Keratinocyte (primary cell): ENCODE measurements around the gene GNG13. TPM values are rescaled to one million over a fixed set of nuclear protein-coding genes. Genes with fewer than 3 reads are reported as not detected.
A peak's percentile ranks its signal among the peaks of the same experiment; 100 is the strongest.

Experiments
- DNase-seq: peaks from one replicate; pipeline ENCODE4 v3.0.0-alpha.2; 2011; ENCODE audit warnings: low read depth, missing footprints, low spot score
- FAIRE-seq: peaks from 2 replicates; lab custom pipeline; 2011; peaks lifted over from hg19 to GRCh38; lab: Jason Lieb, UNC
- H2AFZ ChIP-seq: 2 replicates; pipeline ENCODE4 v1.6.0; 2012; ENCODE audit warnings: low read length, control low read depth, inconsistent platforms; ENCODE audit not compliant: control insufficient read depth
- H3K27ac ChIP-seq: 2 replicates; pipeline ENCODE4 v1.5.1; 2011; ENCODE audit warnings: low read length; ENCODE audit not compliant: control insufficient read depth, insufficient read depth
- H3K27me3 ChIP-seq: 3 replicates; pipeline ENCODE4 v1.6.0; 2011; ENCODE audit warnings: low read length; ENCODE audit not compliant: control insufficient read depth, insufficient read depth; ENCODE audit errors: extremely low read depth
- H3K36me3 ChIP-seq, 2 experiments: 2 replicates in 1 of 2; 3 replicates in 1 of 2; pipeline ENCODE4 v1.5.1; 2011; ENCODE audit warnings: low read length in 2 of 2, mild to moderate bottlenecking in 1 of 2; ENCODE audit not compliant: control insufficient read depth in 2 of 2, insufficient read depth in 2 of 2; ENCODE audit errors: extremely low read depth in 1 of 2
- H3K4me1 ChIP-seq: 3 replicates; pipeline ENCODE4 v1.5.1; 2011; ENCODE audit warnings: low read length; ENCODE audit not compliant: control insufficient read depth, insufficient read depth; ENCODE audit errors: extremely low read depth
- H3K4me2 ChIP-seq: 3 replicates; pipeline ENCODE4 v1.6.0; 2011; ENCODE audit warnings: low read depth, low read length; ENCODE audit not compliant: control insufficient read depth, insufficient read depth; ENCODE audit errors: extremely low read depth
- H3K4me3 ChIP-seq, 3 experiments: fragments of 200-600 bp in 1 of 3; sonication (generic) in 1 of 3; 2 replicates in 2 of 3; 3 replicates in 1 of 3; pipeline ENCODE4 v1.5.1; 2011 to 2016; ENCODE audit warnings: low read length in 3 of 3, mild to moderate bottlenecking in 3 of 3, control low read depth in 2 of 3, inconsistent platforms in 1 of 3, low read depth in 1 of 3, mixed read lengths in 1 of 3, mixed run types in 1 of 3, moderate library complexity in 1 of 3; ENCODE audit not compliant: control insufficient read depth in 2 of 3, insufficient read depth in 2 of 3; ENCODE audit errors: extremely low read depth in 1 of 3
- H3K79me2 ChIP-seq: 2 replicates; pipeline ENCODE4 v1.6.0; 2012; ENCODE audit warnings: low read length; ENCODE audit not compliant: control insufficient read depth, insufficient read depth
- H3K9ac ChIP-seq: 3 replicates; pipeline ENCODE4 v1.6.0; 2011; ENCODE audit warnings: low read length; ENCODE audit not compliant: control insufficient read depth, insufficient read depth; ENCODE audit errors: extremely low read depth
- H3K9me1 ChIP-seq: 3 replicates; pipeline ENCODE4 v1.6.0; 2011; ENCODE audit warnings: low read length; ENCODE audit not compliant: control insufficient read depth, insufficient read depth; ENCODE audit errors: extremely low read depth
- H3K9me3 ChIP-seq: 2 replicates; pipeline ENCODE4 v1.5.1; 2012; ENCODE audit warnings: low read depth, low read length; ENCODE audit not compliant: control insufficient read depth
- H4K20me1 ChIP-seq: 3 replicates; pipeline ENCODE4 v1.6.0; 2011; ENCODE audit warnings: low read length; ENCODE audit not compliant: control insufficient read depth, insufficient read depth; ENCODE audit errors: extremely low read depth
- CTCF ChIP-seq, 3 experiments: IDR thresholded peaks in 1 of 3; conservative IDR thresholded peaks in 1 of 3; optimal IDR thresholded peaks in 1 of 3; 2 replicates in 2 of 3; 3 replicates in 1 of 3; pipeline versions ENCODE3 to v1.5.1; 2011; ENCODE audit warnings: low read length in 3 of 3, mild to moderate bottlenecking in 3 of 3, moderate library complexity in 2 of 3, control low read depth in 1 of 3, inconsistent platforms in 1 of 3; ENCODE audit not compliant: insufficient read depth in 2 of 3; ENCODE audit errors: extremely low read depth in 1 of 3
- EZH2 ChIP-seq: IDR thresholded peaks from one replicate; pipeline ENCODE4 v1.6.1; 2012; ENCODE audit warnings: inconsistent platforms, mild to moderate bottlenecking, low read length, moderate library complexity
- dilution Hi-C: fragments of 300-500 bp; cut with MboI; formaldehyde crosslinking; loops from one replicate; pipeline ENCODE4 v1.7.0; 2020; ENCODE audit warnings: low sequenced_read_pairs; ENCODE audit not compliant: extremely low pct_ligation_motif_present
- polyA plus RNA-seq, 5 experiments: library from polyadenylated mRNA; depleted of rRNA in 3 of 5; stranded (reverse) in 3 of 5; stranded (forward) in 1 of 5; unstranded in 1 of 5; fragments of >200 nt; gene quantifications; 1 replicate in 1 of 5; 2 replicates in 3 of 5; 3 replicates in 1 of 5; pipeline versions ENCODE4 v1.2.1 to v1.2.3, GENCODE V29; 2011 to 2012; ENCODE audit warnings: missing spikeins in 2 of 5, low read depth in 1 of 5, low replicate concordance in 1 of 5

Gene GNG13
- polyA plus RNA-seq, 1 donor (not counting 4 experiments of a cell fraction or from before 2014, with no cell fraction given): not detected

- no peak overlapping the region for H3K4me3 ChIP-seq
- H3K9me3 ChIP-seq: no peaks in the 10 kb centered on the region
- H3K36me3 ChIP-seq: no peaks in the 10 kb centered on the region
- no peak overlapping the region for H3K27ac ChIP-seq
- H3K4me2 ChIP-seq: no peak overlapping the region
- H3K4me1 ChIP-seq: peaks cover 30% of the 10 kb centered on the region
- dilution Hi-C loops: no loop called here
- H3K79me2 ChIP-seq: no peaks in the 10 kb centered on the region
- H4K20me1 ChIP-seq: no peaks in the 10 kb centered on the region
- no peak for FAIRE-seq
- no peak for DNase-seq
- TF ChIP-seq CTCF (optimal IDR thresholded peaks at IDR 0.05 in 1 of 3, IDR thresholded peaks at IDR 0.05 in 1 of 3, conservative IDR thresholded peaks at IDR 0.05 in 1 of 3; ENCODE audit: extremely low read depth in 1 of 3, insufficient read depth in 2 of 3, low read length in 3 of 3) (no peak), EZH2 (no peak)
- no peak overlapping the region for H2AFZ ChIP-seq
- peaks cover 3% of the 10 kb centered on the region for H3K27me3 ChIP-seq
- no peaks in the 10 kb centered on the region for H3K9me1 ChIP-seq
- H3K9ac ChIP-seq: no peak overlapping the region
Observed at GRCh38 chr16:762595-763268, 37.8 kb downstream of the GNG13 start.

- DNase-seq: no peak
- H3K9ac ChIP-seq: peak overlapping the region; percentile 63
- no peak for FAIRE-seq
- H3K4me1 ChIP-seq: peaks cover 34% of the 10 kb centered on the region
- no peaks in the 10 kb centered on the region for H3K79me2 ChIP-seq
- H3K9me3 ChIP-seq: no peaks in the 10 kb centered on the region
- H4K20me1 ChIP-seq: no peaks in the 10 kb centered on the region
- TF ChIP-seq EZH2 (no peak), CTCF (optimal IDR thresholded peaks at IDR 0.05 in 1 of 3, IDR thresholded peaks at IDR 0.05 in 1 of 3, conservative IDR thresholded peaks at IDR 0.05 in 1 of 3; ENCODE audit: extremely low read depth in 1 of 3, insufficient read depth in 2 of 3, low read length in 3 of 3) (peak in 1 of 3 experiments; percentile 9)
- H2AFZ ChIP-seq: no peak overlapping the region
- H3K27ac ChIP-seq: no peak overlapping the region
- H3K9me1 ChIP-seq: no peaks in the 10 kb centered on the region
- dilution Hi-C loops: no loop called here
- peak overlapping the region in 1 of 3 experiments; percentile 6 for H3K4me3 ChIP-seq
- no peak overlapping the region for H3K4me2 ChIP-seq
- peaks cover 3% of the 10 kb centered on the region for H3K27me3 ChIP-seq
- no peaks in the 10 kb centered on the region for H3K36me3 ChIP-seq
Observed at GRCh38 chr16:761625-762513, 38.7 kb downstream of the GNG13 start.
